ENCODE measurements around the gene PKP4. TPM values are rescaled to one million over a fixed set of nuclear protein-coding genes. Genes with fewer than 3 reads are reported as not detected.

The PKP4 gene
- total RNA-seq, 2 donors from 2014 or later: 90.5 to 102 TPM

- no peak for DNase-seq
- Mint-ChIP-seq H3K4me3 (no peak overlapping the region), H3K27me3 (ENCODE audit: insufficient read depth) (peaks cover 1% of the 10 kb centered on the region), H3K4me1 (peaks cover 2% of the 10 kb centered on the region), H3K9me3 (peaks cover 3% of the 10 kb centered on the region), H3K27ac (no peak overlapping the region), H3K36me3 (ENCODE audit: low read depth) (no peaks in the 10 kb centered on the region)
- no peaks in the 10 kb centered on the region for H3K4me1 ChIP-seq (ENCODE audit: control insufficient read depth, insufficient read depth, low read length)
- no peaks in the 10 kb centered on the region for H3K27me3 ChIP-seq (ENCODE audit: control insufficient read depth, insufficient read depth, low read length, poor library complexity, severe bottlenecking)
- no peaks in the 10 kb centered on the region for H3K36me3 ChIP-seq (ENCODE audit: control insufficient read depth, insufficient read depth, low read length)
- no peak overlapping the region for H3K9ac ChIP-seq (ENCODE audit: extremely low read depth, low read length, poor library complexity, severe bottlenecking)
- H3K9me3 ChIP-seq (ENCODE audit: control insufficient read depth, low read length): peaks cover 2% of the 10 kb centered on the region
- H3K27ac ChIP-seq (ENCODE audit: low read depth, low read length): no peak overlapping the region
- 90 to 91% methylated on average over 4 of the region's 4 CpGs for WGBS, 2 experiments (ENCODE audit: insufficient coverage in 1 of 2, insufficient read length in 1 of 2)
- no peak overlapping the region for H3K4me3 ChIP-seq (ENCODE audit: low read length)
- TF ChIP-seq CTCF (conservative IDR thresholded peaks at IDR 0.05): no peak
These were observed 234.9 kb downstream of the PKP4 start for GRCh38 chr2:158691619-158692018.

GRCh38 chr2:158692372-158693103 lies 235.8 kb downstream of the PKP4 start:
- Histone ChIP-seq H3K27me3 (ENCODE audit: control insufficient read depth, insufficient read depth, low read length, poor library complexity, severe bottlenecking) (no peaks in the 10 kb centered on the region), H3K9me3 (ENCODE audit: control insufficient read depth, low read length) (peaks cover 12% of the 10 kb centered on the region), H3K27ac (ENCODE audit: low read depth, low read length) (no peak overlapping the region), H3K9ac (ENCODE audit: extremely low read depth, low read length, poor library complexity, severe bottlenecking) (no peak overlapping the region), H3K36me3 (ENCODE audit: control insufficient read depth, insufficient read depth, low read length) (no peaks in the 10 kb centered on the region), H3K4me1 (ENCODE audit: control insufficient read depth, insufficient read depth, low read length) (no peaks in the 10 kb centered on the region), H3K4me3 (ENCODE audit: low read length) (no peak overlapping the region)
- no peak for DNase-seq
- no peak for TF ChIP-seq CTCF (conservative IDR thresholded peaks at IDR 0.05)
- H3K4me1 Mint-ChIP-seq: peaks cover 2% of the 10 kb centered on the region
- H3K27ac Mint-ChIP-seq: no peak overlapping the region
- H3K9me3 Mint-ChIP-seq: peaks cover 12% of the 10 kb centered on the region
- H3K27me3 Mint-ChIP-seq (ENCODE audit: insufficient read depth): peaks cover 1% of the 10 kb centered on the region
- H3K36me3 Mint-ChIP-seq (ENCODE audit: low read depth): no peaks in the 10 kb centered on the region
- WGBS, 2 experiments (ENCODE audit: insufficient coverage in 1 of 2, insufficient read length in 1 of 2): 85 to 100% methylated on average over 1 to 3 of the region's 3 CpGs
- no peak overlapping the region for H3K4me3 Mint-ChIP-seq

- Histone ChIP-seq H3K9me3 (ENCODE audit: control insufficient read depth, low read length) (peaks cover 13% of the 10 kb centered on the region), H3K27me3 (ENCODE audit: control insufficient read depth, insufficient read depth, low read length, poor library complexity, severe bottlenecking) (no peaks in the 10 kb centered on the region), H3K4me3 (ENCODE audit: low read length) (no peak overlapping the region), H3K4me1 (ENCODE audit: control insufficient read depth, insufficient read depth, low read length) (no peaks in the 10 kb centered on the region), H3K36me3 (ENCODE audit: control insufficient read depth, insufficient read depth, low read length) (no peaks in the 10 kb centered on the region), H3K27ac (ENCODE audit: low read depth, low read length) (no peak overlapping the region), H3K9ac (ENCODE audit: extremely low read depth, low read length, poor library complexity, severe bottlenecking) (no peak overlapping the region)
- no peaks in the 10 kb centered on the region for H3K36me3 Mint-ChIP-seq (ENCODE audit: low read depth)
- H3K9me3 Mint-ChIP-seq: peaks cover 18% of the 10 kb centered on the region
- peaks cover 1% of the 10 kb centered on the region for H3K27me3 Mint-ChIP-seq (ENCODE audit: insufficient read depth)
- no peak for TF ChIP-seq CTCF (conservative IDR thresholded peaks at IDR 0.05)
- DNase-seq: no peak
- H3K4me1 Mint-ChIP-seq: peaks cover 2% of the 10 kb centered on the region
- no peak overlapping the region for H3K4me3 Mint-ChIP-seq
- no peak overlapping the region for H3K27ac Mint-ChIP-seq
These were observed 236.7 kb downstream of the PKP4 start for GRCh38 chr2:158693476-158693875.

Measured in endodermal cell (in vitro differentiated cells).